Mesendoderm (in vitro differentiated cells): ENCODE data around the gene TF.

Source experiments
- DNase-seq: peaks from one replicate; pipeline ENCODE4 v3.0.0; 2013
- H2AK5ac ChIP-seq: 2 replicates; pipeline ENCODE4 v1.6.1; 2013; ENCODE audit warnings: low read length, inconsistent platforms
- H2BK120ac ChIP-seq: 2 replicates; pipeline ENCODE4 v1.6.1; 2013; ENCODE audit warnings: low read depth, mild to moderate bottlenecking, low read length, moderate library complexity, mixed read lengths
- H2BK15ac ChIP-seq: replicated peaks from 2 replicates; pipeline ENCODE4 v1.6.1; 2013; ENCODE audit warnings: low read depth, mild to moderate bottlenecking, moderate library complexity
- H2BK5ac ChIP-seq: 2 replicates; pipeline ENCODE4 v1.6.1; 2013; ENCODE audit warnings: low read length, inconsistent platforms
- H3K18ac ChIP-seq: 2 replicates; pipeline ENCODE4 v1.6.1; 2013; ENCODE audit warnings: mild to moderate bottlenecking, low read length, mixed read lengths
- H3K23ac ChIP-seq: one replicate; pipeline ENCODE4 v1.6.1; 2013; ENCODE audit warnings: low read length
- H3K27ac ChIP-seq: 2 replicates; pipeline ENCODE4 v1.5.1; 2013; ENCODE audit warnings: low read depth, mild to moderate bottlenecking, inconsistent platforms, low read length, moderate library complexity
- H3K27me3 ChIP-seq: 2 replicates; pipeline ENCODE4 v1.6.1; 2013; ENCODE audit warnings: low read length, control low read depth, mild to moderate bottlenecking, inconsistent platforms; ENCODE audit not compliant: insufficient read depth, poor library complexity
- H3K36me3 ChIP-seq: 2 replicates; pipeline ENCODE4 v1.6.1; 2013; ENCODE audit warnings: low read length, inconsistent platforms; ENCODE audit not compliant: control insufficient read depth, insufficient read depth
- H3K4ac ChIP-seq: one replicate; pipeline ENCODE4 v1.6.1; 2013; ENCODE audit warnings: low read depth, mild to moderate bottlenecking, low read length, moderate library complexity
- H3K4me1 ChIP-seq: 2 replicates; pipeline ENCODE4 v1.6.1; 2013; ENCODE audit warnings: low read depth, low read length, inconsistent platforms; ENCODE audit not compliant: control insufficient read depth
- H3K4me2 ChIP-seq: 2 replicates; pipeline ENCODE4 v1.6.1; 2013; ENCODE audit warnings: low read length
- H3K4me3 ChIP-seq: 2 replicates; pipeline ENCODE4 v1.5.1; 2013; ENCODE audit warnings: mild to moderate bottlenecking, low read length
- H3K56ac ChIP-seq: one replicate; pipeline ENCODE4 v1.6.1; 2013; ENCODE audit warnings: low read length
- H3K79me1 ChIP-seq: 2 replicates; pipeline ENCODE4 v1.6.1; 2013; ENCODE audit warnings: low read length, inconsistent platforms
- H3K79me2 ChIP-seq: 2 replicates; pipeline ENCODE4 v1.6.1; 2013; ENCODE audit warnings: mild to moderate bottlenecking, low read length; ENCODE audit not compliant: control insufficient read depth, insufficient read depth
- H3K9ac ChIP-seq: 2 replicates; pipeline ENCODE4 v1.6.1; 2013; ENCODE audit warnings: low read length, inconsistent platforms
- H4K5ac ChIP-seq: one replicate; pipeline ENCODE4 v1.6.1; 2013; ENCODE audit warnings: low read length
- H4K8ac ChIP-seq: one replicate; pipeline ENCODE4 v1.6.1; 2013; ENCODE audit warnings: low read depth, mild to moderate bottlenecking, control low read depth, low read length, moderate library complexity
- WGBS: extraction: QIAGEN DNeasy Blood & Tissue Kit; methylation state at CpG from one replicate; pipeline ENCODE4 v1.1.7; 2013; ENCODE audit warnings: low lambda C conversion rate, missing lambda C conversion rate; ENCODE audit not compliant: insufficient coverage; ENCODE audit errors: extremely low coverage; 5-methylcytosine and 5-hydroxymethylcytosine counted together

The TF gene

GRCh38 chr3:133828576-133829309 is 82.5 kb downstream of the TF start:
- Histone ChIP-seq H4K8ac (no peak overlapping the region), H2AK5ac (no peak overlapping the region), H3K4me1 (no peaks in the 10 kb centered on the region), H3K23ac (no peak overlapping the region), H3K9ac (no peak overlapping the region), H3K36me3 (no peaks in the 10 kb centered on the region), H3K4me3 (no peak overlapping the region), H3K27ac (no peak overlapping the region), H3K18ac (no peak overlapping the region), H2BK120ac (no peak overlapping the region), H3K4ac (no peak overlapping the region), H2BK15ac (no peak overlapping the region), H2BK5ac (no peak overlapping the region), H4K5ac (no peak overlapping the region), H3K4me2 (no peak overlapping the region), H3K27me3 (no peaks in the 10 kb centered on the region), H3K79me2 (no peaks in the 10 kb centered on the region), H3K79me1 (no peaks in the 10 kb centered on the region), H3K56ac (no peak overlapping the region)
- peak; percentile 68 for DNase-seq
- WGBS: no CpG with 5 or more reads among the region's 12 CpGs

DNA sequence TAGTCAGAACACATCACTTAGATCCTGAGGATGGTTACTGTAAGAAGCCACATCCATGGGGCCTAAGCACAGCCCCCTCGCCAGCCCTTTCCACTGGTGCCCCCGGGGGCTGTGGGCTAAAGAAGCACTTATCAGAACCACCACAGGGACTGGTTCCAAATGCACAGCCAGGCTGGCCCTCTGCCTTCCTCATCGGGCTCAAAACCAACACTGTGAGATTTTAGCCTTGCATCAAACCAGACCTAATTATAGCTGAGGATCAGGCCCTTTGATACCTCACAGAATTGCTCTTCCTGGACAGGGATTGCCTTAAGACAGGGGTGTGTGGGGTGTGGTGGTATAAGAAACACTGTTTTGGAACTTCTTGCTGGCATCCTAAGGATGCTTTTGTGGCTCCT is 83.1 kb downstream of the TF start:
- H3K27ac ChIP-seq: no peak overlapping the region
- no peak overlapping the region for H2AK5ac ChIP-seq

GRCh38 chr3:133830071-133830470 is 83.9 kb downstream of the TF start:
- H3K4ac ChIP-seq: no peak overlapping the region
- H3K9ac ChIP-seq: no peak overlapping the region
- H2BK5ac ChIP-seq: no peak overlapping the region
- no peak overlapping the region for H3K23ac ChIP-seq
- no peaks in the 10 kb centered on the region for H3K4me1 ChIP-seq
- no peak overlapping the region for H2BK120ac ChIP-seq
- no peak for DNase-seq
- WGBS: no CpG with 5 or more reads among the region's 3 CpGs
- H3K36me3 ChIP-seq: no peaks in the 10 kb centered on the region
- no peak overlapping the region for H2AK5ac ChIP-seq
- H3K27me3 ChIP-seq: no peaks in the 10 kb centered on the region
- H3K79me2 ChIP-seq: no peaks in the 10 kb centered on the region
- no peak overlapping the region for H4K8ac ChIP-seq
- H2BK15ac ChIP-seq: no peak overlapping the region
- no peak overlapping the region for H3K4me2 ChIP-seq
- H4K5ac ChIP-seq: no peak overlapping the region
- H3K18ac ChIP-seq: no peak overlapping the region
- H3K56ac ChIP-seq: no peak overlapping the region
- H3K79me1 ChIP-seq: no peaks in the 10 kb centered on the region
- H3K4me3 ChIP-seq: no peak overlapping the region
- H3K27ac ChIP-seq: no peak overlapping the region

More for the DNA sequence above, 83.1 kb downstream of the TF start:
- H3K4me2 ChIP-seq: no peak overlapping the region
- H3K4me1 ChIP-seq: no peaks in the 10 kb centered on the region
- H3K79me2 ChIP-seq: no peaks in the 10 kb centered on the region
- H3K4me3 ChIP-seq: no peak overlapping the region
- no peak overlapping the region for H3K56ac ChIP-seq
- DNase-seq: no peak
- no peak overlapping the region for H3K23ac ChIP-seq
- no peak overlapping the region for H2BK5ac ChIP-seq
- no peaks in the 10 kb centered on the region for H3K36me3 ChIP-seq
- no peak overlapping the region for H3K4ac ChIP-seq
- H4K5ac ChIP-seq: no peak overlapping the region
- no peak overlapping the region for H2BK120ac ChIP-seq
- no CpG with 5 or more reads among the region's 3 CpGs for WGBS
- H3K18ac ChIP-seq: no peak overlapping the region
- no peak overlapping the region for H3K9ac ChIP-seq
- H4K8ac ChIP-seq: no peak overlapping the region
- H2BK15ac ChIP-seq: no peak overlapping the region
- H3K79me1 ChIP-seq: no peaks in the 10 kb centered on the region
- H3K27me3 ChIP-seq: no peaks in the 10 kb centered on the region

DNA sequence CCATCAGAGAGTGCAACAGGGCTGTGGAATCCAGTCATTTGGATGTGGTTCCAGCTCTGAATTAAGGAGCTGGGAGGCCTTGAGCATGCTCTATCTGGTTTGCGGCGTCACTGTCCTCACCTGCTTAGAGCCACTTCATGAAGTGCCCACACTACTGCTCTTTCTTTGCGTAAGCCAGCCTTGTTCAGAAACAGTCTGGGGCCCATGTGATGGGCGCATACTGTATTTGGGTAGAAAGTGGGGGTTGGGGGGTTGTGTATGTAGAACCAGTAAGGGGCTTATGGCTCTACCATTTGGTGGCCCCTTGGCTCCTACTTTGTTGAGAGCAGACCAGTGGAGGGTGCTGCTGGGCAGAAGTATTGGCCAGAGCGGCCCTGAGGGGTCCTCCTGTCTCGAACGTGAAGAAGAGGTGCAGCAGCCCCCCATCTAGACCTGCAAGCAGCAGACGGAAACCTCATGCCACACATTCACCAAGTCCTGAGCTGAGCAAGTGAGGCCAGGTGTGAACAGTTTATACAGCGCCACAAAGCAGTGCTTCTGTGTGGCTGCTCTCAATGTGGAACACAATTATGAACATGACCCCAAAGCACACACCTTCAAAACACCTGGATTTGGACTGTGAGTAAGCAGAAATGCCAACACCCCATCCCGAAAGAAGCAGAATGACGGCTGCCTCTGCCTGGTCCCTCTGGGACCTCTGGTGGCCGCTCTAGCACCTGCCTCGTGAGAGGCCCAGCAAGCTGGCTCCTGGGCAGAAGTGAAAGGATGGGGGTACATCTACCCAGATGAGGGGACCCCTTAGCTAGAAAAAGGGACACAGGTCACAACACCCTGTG is 86.0 kb downstream of the TF start:
- H3K4me2 ChIP-seq: no peak overlapping the region
- H2BK120ac ChIP-seq: no peak overlapping the region
- no peak overlapping the region for H3K27ac ChIP-seq
- no peak overlapping the region for H3K4me3 ChIP-seq
- no peak overlapping the region for H3K56ac ChIP-seq
- H3K4me1 ChIP-seq: no peaks in the 10 kb centered on the region
- peak; percentile 17 for DNase-seq
- no peaks in the 10 kb centered on the region for H3K79me1 ChIP-seq
- no peaks in the 10 kb centered on the region for H3K79me2 ChIP-seq
- H2BK5ac ChIP-seq: no peak overlapping the region
- H2AK5ac ChIP-seq: no peak overlapping the region
- H3K23ac ChIP-seq: no peak overlapping the region
- no peak overlapping the region for H4K5ac ChIP-seq
- no peaks in the 10 kb centered on the region for H3K36me3 ChIP-seq
- no peak overlapping the region for H3K9ac ChIP-seq
- WGBS: no CpG with 5 or more reads among the region's 13 CpGs
- no peak overlapping the region for H3K4ac ChIP-seq
- H4K8ac ChIP-seq: no peak overlapping the region
- no peak overlapping the region for H3K18ac ChIP-seq
- H2BK15ac ChIP-seq: no peak overlapping the region
- no peaks in the 10 kb centered on the region for H3K27me3 ChIP-seq

DNA sequence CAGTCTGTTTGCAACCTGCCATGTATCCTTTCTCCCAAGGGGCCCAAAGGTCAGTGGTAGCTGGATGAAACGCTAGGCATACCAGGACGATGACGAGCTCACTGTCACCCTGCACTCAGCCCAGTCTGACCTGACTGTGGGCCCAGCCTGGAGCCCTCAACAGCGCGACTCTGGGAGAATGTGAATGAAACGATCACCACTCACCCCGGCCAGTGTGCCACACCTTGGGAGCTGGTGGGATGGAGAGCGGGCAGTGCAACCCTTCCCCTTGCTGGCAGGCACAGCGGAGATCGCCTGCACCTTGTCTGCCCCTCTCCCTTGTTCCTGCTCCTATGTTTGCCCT is 86.6 kb downstream of the TF start:
- Histone ChIP-seq H3K9ac (no peak overlapping the region), H2AK5ac (no peak overlapping the region), H3K27ac (no peak overlapping the region), H3K4ac (no peak overlapping the region), H3K36me3 (no peaks in the 10 kb centered on the region), H3K79me1 (no peaks in the 10 kb centered on the region), H3K23ac (no peak overlapping the region), H4K8ac (no peak overlapping the region), H2BK5ac (no peak overlapping the region), H3K18ac (no peak overlapping the region), H3K4me1 (no peaks in the 10 kb centered on the region), H3K56ac (no peak overlapping the region), H2BK15ac (no peak overlapping the region), H4K5ac (no peak overlapping the region), H3K27me3 (no peaks in the 10 kb centered on the region), H3K4me3 (no peak overlapping the region), H3K4me2 (no peak overlapping the region), H3K79me2 (no peaks in the 10 kb centered on the region), H2BK120ac (no peak overlapping the region)
- DNase-seq: no peak
- no CpG with 5 or more reads among the region's 10 CpGs for WGBS
